NCI-H2107 treated with DMSO at 0.1 percent for 48 hours (cell line): ENCODE data around the gene UBE2O.

Source experiments
- DNase-seq: peaks from one replicate; lab custom pipeline; 2025; ENCODE audit not compliant: unreplicated experiment; lab: John Stamatoyannopoulos, UW

Gene UBE2O

DNA sequence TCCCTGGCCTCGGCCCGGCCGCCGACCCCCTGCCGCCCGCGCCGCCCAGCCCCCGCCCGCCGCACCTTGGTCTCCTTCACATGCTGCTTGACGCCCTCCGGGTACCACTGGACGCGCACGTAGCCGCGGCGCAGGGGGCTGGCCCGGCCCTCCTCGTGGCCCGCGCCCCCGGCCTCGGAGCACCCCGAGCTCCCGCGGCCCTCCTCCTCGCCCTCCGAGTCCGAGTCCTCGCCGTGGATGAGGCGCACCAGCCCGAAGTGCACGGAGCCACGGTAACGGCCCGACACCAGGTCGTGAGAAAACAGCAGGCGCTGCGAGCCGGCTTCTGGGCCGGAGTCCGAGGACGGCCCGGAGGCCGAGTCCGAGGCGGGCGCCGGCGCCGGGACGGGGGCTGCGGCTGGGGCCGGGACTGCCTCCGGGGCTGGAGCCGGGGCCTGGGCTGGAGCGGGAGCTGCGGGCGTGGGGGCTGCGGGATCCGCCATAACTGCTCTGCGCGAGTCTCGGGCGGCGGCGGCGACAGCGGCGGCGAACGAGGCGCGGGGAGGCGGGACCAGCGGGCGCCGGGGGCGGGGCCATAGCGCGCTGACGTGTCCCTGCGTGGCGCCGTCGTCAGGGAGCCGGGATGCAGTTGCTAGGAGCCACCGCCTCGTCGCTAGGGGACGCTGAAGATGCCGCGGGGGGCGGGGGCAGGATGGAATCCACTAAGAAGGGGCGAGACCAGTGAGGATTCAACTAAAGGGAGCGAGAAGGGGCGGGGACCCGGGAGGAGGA is at the start of gene UBE2O:
Gene UBE2O (minus strand): TSS at position 493 of the 771 bp plus-strand sequence. CDS start 11 bp downstream, at position 482.
- peak; percentile 62 for DNase-seq

DNA sequence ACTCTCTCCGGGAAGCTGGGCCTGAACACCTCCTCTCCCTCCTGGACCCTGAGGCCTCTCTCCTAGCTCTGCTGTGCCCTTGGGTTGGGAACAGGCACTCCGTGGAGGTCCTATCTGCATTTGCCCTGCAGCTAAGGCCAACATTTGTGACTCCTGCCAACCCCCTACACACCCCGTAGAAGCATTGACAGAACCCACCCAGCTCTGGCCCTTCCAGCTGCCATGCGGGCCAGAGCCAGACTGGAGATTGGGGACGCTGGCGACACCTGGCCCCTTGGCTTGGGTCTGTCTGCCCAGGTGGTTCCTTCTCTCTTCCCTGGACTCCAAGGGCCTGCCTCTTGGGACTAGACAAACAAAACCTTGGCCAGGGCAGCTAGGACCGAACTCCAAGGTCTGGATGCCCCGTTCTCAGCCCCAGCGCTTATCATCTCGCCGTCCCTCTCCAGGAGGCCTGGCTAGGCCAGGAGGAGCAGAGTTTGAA is 48.9 kb upstream of the UBE2O start:
- DNase-seq: no peak

DNA sequence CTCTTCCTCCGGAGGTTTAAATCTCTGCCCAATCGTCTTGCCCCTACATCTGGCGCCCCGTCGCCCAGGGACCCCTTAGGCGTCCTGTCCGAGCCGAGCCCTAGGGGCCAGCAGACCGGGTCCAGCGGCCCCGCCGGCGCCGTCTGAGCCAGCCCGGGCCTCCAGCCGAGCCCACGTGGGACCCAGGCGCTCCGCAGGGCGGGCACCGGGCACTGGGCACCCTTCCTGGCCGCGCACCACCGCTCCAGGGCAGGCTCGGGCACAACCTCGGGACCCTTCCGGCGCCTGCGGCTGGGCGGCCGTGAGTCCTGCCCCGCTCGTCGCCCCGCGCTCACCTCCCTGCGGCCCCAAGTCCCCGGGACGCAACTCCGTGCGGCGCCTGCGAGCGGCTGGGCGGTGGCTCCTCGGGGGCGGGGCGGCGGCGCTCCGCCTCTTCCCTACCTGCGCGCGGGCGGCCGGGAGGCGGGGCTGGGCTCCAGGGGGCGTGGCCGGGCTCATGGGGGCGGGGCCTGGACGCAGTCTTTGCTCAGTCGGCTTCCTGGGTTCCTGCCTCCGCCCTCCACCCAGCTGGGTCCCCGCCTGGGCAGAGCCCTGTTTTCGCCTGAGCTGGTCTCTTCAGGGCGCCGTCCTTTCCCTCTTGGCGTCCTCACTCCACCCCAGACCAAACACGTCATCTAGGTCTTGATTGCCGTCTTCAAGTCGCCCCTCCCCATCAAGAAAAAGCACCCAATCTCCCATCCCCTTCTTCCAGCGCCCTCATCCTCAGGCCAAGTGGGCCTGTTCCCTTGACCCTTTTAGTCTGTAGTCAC is 48.3 kb upstream of the UBE2O start, which contains the start of gene RHBDF2:
Gene RHBDF2 (minus strand): TSS at position 406 of the 809 bp plus-strand sequence. CDS start 19,899 bp downstream, outside the sequence.
- peak; percentile 46 for DNase-seq

DNA sequence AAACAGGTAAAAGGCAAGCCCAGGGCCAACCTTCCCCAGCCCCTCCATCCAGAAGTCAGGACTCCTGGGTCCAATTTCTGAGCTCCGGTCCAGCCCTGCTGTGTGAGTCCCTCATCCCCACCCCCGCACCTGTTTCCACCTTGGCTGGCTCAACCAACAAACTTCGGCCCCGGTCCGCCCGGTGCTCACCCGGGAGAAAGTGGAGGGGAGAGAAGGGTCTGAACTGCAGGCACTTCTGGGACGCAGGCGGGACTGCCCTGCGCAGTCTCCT is 47.7 kb upstream of the UBE2O start:
- DNase-seq: no peak

DNA sequence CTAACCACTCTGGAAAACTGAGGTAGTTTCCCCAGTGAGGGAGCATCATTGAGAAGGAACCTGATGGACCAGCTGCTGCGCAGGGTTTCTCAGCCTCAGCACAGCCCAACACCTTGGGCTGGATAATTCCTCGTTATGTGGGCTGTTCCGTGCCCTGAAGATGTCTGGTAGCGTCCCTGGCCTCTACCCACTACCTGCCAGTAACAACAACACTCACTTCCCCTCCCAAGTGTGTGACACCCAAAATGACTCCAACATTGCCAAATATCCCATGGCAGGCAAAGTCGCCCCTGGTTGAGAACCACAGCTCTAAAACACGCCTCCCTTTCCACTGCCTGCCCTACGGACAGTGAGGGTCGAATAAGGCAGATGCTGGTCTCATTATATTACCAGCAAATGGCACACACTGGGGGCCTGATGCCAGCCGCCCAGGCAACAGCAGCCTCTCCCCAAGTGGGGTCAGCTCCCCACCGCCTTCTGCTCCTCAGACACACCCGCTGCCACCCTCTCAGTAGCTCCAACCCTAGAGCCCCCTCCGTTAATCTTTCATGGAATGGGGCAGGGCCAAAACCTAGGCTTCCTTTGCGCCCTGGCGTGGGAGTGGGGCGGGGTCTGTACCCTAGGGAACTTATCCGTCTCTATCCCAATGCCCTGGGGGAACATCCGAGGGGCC is 47.3 kb upstream of the UBE2O start:
- DNase-seq: no peak

DNA sequence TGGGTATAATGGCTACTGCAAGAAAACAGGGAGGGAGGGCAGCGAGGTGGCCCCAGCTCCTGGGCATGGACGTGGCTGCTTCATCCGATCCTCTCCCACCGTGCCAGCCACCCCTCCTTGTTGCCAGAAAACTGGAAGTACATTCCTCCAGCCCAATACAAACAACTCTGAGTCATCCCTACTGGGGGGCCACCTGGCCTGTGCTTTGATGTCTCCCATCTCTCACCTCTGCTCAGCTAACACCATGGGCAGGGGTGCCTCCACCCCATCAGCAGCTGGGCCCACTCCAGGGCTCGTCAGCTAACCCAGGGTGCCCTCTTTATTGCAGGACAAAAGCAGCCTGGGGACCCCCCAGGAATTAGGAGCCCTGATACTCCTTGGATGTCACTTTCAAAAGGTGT is 46.3 kb upstream of the UBE2O start:
- no peak for DNase-seq

DNA sequence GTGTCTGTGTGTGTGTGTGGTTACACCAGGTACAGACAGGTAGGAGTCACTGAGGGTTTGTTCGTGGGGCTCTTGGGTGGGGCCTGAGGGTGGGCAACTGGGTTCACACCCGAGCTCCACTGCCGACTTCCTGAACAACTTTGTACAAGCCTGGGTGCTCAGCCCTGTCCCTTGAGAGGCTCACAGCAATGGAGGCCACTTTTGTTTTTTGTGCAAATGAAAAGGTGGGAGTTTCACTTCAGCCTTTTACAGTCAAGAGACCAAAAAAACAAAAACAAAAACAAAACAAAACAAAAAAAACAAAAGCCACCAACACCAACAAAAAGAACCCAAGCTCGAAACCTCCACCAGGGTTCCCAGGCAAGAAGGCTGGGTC is 45.9 kb upstream of the UBE2O start:
- DNase-seq: no peak

DNA sequence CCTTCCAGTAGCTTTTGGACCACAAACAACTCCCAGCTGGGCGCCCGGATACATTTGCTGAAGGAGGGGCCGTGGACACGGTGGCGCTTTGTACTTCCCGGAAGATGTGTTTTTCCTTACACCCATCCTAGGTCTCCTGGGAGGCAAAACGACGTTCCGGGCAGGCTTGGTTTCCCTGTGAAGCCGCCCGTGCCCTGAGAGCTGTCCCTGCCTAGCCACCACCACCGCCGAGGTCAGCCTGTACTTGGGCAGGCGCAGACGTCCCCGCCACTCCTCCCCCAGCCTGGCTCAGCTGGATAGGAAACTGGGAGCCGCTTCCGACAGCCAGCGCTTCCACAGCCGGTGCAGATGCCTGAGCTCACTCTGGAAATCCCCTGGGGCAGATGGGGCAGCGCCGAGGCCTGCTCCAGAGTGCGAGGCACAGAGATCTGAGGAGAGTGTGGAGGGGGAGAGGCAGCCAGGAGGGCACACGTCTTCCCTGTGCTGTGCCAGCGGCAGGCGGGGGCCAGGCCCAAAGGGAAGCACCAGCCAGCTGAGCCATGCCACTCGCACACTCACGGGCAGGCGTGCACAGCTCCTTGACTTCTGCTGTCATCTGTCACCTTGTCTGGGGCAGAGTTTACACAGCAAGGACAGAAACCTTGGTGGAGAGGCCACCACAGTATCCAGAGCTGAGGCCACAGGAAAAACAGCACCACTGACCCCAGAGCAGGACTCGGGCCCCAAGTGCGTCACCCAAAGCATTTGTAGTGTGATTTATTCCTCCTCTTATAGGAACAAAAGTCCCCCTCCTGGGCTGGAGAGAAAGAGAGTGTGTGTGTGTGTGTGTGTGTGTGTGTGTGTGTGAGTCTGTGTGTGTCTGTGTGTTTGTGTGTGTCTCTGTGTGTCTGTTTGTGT is 45.3 kb upstream of the UBE2O start:
- peak; percentile 67 for DNase-seq

DNA sequence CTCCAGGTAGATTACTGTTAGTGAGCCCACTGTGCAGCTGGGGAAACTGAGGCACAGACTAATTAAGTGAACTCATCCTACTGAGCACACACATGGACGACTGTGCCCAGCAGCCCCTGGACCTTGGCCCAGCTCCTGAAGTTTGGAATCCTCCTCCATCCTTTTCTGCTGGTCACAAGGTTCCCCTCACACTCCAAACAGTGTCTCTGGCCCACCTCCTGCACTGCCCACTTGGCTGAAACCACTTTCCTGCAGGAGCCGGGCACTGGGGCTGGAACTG is 44.7 kb upstream of the UBE2O start:
- no peak for DNase-seq

DNA sequence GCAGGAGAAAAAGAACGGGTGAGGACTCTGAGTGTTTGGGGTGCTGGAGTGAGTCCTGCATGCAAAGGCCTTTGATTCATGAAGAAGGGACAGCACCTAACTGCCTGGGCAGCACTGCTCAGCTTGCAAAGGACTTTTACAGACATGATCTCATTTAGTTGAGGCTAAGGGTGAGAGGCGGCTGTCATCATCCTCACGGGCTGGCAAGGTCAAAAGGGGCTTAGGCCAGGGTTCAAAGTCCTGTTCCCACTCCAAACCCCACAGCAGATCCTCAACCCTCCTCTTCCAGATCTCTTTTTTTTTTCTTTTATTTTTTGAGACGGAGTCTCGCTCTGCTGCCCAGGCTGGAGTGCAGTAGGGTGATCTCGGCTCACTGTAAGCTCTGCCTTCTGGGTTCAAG is 43.5 kb upstream of the UBE2O start:
- no peak for DNase-seq

DNA sequence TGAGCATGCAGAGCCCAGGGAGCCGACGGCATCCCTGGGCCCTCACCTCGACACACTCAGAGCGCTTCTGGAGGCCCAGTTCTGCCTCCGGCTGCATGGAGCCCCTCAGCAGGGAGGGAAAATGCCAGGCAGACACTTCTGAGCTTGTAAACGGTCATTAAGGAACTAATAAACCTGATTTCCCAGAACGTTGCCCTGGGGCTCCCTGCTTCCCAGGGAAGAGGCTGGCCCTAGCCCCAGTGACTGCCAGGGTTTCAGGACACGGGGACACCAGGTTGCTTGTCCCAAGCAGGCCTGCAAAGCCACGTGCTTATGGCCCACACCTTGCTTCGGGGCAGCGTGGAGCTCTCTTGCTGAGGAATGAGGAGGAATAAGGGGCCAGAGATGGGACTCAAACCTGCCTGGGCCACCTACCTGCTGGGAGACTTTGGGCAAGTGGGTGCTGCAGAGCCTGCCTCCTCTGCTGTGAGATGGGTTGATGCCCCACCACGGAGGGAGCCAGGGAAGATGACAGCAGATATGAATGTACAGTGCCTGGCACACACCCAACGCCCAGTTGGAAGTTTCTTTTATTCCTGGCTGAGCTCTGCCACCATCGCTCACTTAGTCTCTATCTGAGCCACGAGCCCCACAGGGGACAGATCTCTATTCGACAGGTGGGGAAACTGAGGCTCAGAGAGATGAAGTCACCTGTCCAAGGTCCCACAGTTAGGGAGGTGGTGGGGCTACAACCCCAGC is 42.9 kb upstream of the UBE2O start:
- DNase-seq: no peak

DNA sequence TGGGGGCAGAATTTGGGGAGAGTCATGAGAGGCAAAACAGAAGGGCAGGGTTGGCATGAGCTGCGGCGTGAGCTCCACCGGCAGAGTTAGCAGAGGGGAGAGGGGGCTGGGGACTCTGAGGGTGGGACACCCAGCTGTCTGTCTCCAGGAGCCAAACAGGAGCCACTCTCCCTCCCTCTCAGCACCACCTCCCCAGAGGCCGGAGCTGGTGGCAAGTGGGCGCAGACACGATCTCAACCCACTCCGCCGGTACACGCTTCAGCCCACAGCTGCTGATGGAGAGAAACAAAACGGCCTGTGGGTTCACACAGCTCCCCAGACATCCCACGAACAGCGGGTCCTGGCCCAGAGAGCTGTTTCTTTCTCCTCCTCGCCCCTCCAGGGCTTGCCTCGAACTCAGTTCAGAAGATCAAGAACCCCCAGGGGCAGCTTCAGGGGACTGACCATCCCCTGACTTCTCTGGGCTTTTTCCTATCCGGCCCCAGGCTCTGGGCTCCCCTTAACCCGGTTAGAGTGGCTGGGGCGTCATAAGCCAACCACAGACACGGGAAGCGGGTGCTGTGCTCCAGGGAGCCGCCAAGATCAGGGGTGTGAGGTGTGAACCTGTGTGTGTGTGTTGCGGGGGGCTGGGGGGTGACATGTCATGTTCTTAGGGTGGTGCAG is 40.7 kb upstream of the UBE2O start:
- DNase-seq: no peak

DNA sequence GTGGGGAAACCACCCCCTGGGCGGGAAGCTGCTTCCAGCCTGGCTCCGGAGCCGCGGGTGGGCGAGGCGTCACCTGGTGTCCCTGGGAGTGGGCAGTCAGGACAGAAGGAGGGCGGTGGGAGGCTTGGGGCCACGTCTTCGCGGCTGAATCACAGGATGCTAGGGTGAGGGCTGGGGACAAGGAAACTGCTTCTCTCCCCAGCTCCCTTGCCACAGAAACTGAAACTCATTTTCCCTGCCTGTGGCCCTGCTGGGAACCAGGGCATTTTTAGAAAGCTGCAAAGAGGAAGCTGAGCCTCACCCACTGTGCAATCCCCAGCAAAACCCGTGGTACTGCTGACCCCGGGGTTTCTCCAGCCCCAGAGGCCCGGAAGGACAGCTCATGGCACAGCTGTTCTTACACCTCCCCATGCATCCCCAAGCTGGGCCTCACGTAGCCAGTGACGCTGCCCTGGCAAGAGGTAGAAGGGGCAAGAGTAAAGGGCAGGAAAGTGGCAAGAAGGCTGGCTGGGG is 40.1 kb upstream of the UBE2O start:
- DNase-seq: no peak

DNA sequence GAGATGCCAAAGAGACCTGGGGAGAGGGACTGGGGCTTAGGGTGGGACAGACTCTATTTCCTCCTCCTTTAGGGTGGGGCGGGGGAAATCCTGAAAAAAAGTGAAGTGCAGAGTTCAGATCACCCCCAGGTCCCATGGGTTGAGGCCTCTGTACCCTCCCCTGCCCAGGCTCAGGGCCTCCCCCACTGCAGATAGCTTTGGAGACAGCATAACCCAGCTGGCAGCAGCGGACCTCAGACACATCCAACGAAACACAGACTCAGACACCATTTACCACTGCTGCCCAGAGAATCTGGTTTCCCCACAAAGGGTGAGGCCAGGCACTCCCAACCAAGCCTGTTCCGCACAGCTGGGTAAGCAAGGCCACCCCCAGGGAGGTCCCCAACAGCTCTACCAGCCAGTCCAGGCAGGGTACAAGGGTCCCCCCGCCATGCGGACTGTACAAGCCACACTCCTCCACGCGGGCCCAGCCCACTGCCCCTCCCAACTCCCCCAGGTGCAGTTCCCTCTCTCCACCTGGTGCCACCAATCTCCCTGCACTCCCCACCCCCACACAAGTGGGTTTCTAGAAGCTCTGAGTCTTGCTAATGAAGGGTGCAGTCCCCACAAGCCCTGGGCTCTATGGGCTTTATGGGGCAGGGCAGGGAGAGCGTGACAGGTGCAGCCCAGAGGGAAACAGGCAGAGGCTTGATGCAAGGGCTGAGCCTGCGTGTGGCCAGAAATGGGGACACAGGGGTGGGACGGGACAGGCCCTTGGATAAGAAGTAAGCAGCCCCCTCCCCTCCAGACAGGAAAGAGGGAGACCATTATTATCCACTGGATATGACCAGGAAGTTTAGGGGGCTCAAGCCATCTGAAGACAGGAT is 39.4 kb upstream of the UBE2O start:
- peak; percentile 55 for DNase-seq

DNA sequence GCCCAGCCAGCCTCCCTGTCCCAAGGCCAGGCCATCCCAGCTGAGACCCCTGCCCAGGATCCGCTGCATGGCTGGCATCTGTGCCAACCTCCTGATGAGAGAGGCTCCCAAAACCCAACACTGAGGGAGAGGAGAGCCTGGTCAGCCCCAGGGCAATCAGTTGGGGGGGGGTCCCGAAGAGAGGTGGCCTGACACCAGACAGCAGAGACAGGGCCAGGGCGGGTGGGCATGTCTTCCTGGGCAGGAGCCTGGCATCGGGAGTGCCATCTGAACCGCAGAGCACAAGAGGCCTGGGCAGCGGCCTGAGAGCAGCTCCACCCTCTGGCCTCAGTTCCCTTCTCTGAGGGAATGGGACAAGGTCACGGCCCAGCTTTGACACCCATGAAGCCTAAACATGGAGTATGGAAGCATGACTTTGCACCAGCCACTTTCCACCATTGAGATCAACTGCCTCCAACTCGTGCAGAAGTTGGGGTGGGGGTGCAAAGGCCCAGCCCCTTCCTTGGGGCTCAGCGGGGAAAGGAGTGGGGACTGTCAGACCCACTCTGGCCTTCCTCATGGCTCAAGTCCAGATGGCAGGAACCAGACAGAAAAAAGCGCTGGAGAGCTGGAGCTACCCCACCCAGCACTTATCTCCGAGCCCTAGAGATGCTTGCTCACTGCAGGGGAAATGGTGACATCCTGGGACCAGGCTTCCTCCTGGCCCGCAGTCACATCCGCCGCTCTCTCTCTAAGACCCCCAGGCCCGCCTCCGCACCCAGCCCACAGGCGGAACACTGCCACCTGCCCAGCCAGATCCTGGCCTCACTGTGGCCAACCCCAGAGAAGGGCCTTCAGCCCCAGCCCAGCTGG is 38.5 kb upstream of the UBE2O start:
- DNase-seq: no peak

DNA sequence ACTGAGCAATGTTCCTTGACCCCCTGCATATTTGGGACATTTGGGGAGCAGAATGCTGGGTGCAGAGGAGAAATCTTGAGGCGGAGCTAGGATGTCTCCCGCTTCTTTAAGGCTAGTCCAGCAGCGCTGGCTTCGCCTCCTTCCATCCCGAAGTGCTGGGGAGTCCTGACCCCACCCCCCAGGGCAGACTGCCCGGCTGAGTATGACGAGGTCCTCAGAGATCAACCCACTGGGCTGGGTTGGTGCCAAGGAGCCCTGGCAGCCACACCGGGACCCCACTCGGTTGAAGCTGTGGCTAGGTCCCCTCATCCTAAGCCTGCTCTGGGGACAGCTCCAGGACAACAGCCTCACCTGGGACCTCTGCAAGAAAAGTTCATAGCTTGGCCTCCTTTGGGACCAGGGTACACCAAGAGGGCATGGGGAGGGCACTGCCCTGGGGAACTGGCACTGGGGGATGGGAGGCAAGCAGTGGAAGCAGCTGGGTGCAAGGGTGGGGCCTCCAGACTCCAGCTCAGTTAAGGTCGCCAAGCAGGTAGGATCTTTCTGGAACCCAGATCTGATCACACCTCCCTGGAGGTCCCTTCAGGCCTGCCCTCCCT is 37.3 kb upstream of the UBE2O start:
- DNase-seq: no peak

DNA sequence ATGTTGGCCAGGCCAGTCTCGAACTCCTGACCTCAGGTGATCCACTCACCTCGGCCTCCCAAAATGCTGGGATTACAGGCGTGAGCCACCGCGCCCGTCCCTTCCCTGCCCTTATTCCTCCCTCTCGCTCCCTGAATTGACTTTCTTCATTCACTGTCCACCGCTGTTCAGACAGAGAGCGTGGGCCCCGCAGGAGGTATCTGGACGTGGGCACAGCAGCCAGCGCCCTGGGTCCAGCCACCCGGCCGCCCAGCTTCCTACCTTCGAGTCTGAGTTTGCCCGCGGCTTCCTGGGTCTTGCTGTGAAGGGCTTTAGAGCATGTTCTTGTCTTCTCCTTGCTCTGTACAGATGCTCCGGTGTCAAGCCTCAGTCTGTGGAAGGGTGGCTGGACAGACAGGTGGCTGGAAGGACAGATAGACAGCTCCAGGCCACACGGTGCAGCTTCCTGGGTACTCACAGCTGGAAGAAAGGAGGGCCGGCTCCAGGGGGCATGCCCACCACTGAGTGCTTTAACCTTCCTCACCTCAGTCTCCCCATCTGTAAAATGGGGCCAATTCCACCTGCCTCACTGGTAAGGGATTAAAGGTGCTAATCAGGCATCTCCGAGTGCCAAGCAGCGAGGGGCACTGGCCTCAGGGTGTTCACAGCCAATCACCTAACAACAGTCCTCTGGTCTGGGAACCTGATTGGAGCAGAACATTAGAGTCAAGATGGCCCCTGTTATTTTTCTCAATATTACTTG is 34.7 kb upstream of the UBE2O start:
- DNase-seq: no peak
